HG03064 (cell line): Measurements from ENCODE around the gene FASN.
A peak's percentile ranks its signal among the peaks of the same experiment; 100 is the strongest.

Source experiments
- ATAC-seq: cut with Tn5 transposase; IDR thresholded peaks from one replicate; pipeline ENCODE4 v1.9.1; 2021; ENCODE audit warnings: low read depth; ENCODE audit not compliant: unreplicated experiment

The FASN gene

GRCh38 chr17:82103553-82104451 lies 5.8 kb upstream of the FASN start:
- ATAC-seq = no peak

- ATAC-seq = no peak
Measured at GRCh38 chr17:82101767-82102679, 4.0 kb upstream of the FASN start.

GRCh38 chr17:82101301-82101715 lies 3.3 kb upstream of the FASN start:
- no peak for ATAC-seq

GRCh38 chr17:82100502-82101298 lies 2.7 kb upstream of the FASN start:
- no peak for ATAC-seq

GRCh38 chr17:82098939-82099763 lies 1.1 kb upstream of the FASN start:
- ATAC-seq = peak; percentile 3

GRCh38 chr17:82097919-82098168 lies 192 bp downstream of the FASN start:
- no peak for ATAC-seq

- ATAC-seq = peak; percentile 1
Measured at GRCh38 chr17:82097184-82097918, 685 bp downstream of the FASN start.

GRCh38 chr17:82096709-82097183 lies 1.3 kb downstream of the FASN start:
- ATAC-seq = no peak

GRCh38 chr17:82095777-82096708 lies 2.0 kb downstream of the FASN start:
- no peak for ATAC-seq

- ATAC-seq = no peak
Measured at GRCh38 chr17:82094931-82095776, 2.9 kb downstream of the FASN start.

- ATAC-seq = no peak
Measured at GRCh38 chr17:82092995-82093751, 4.9 kb downstream of the FASN start.

GRCh38 chr17:82092628-82092994 lies 5.4 kb downstream of the FASN start:
- ATAC-seq = no peak

- ATAC-seq = no peak
Measured at GRCh38 chr17:82092094-82092586, 5.9 kb downstream of the FASN start.

GRCh38 chr17:82091264-82092066 lies 6.6 kb downstream of the FASN start:
- no peak for ATAC-seq

- ATAC-seq = no peak
Measured at GRCh38 chr17:82090549-82091263, 7.3 kb downstream of the FASN start.
